Activated T-helper 1 cell treated with Interleukin-2 at 50 U/mL for 16 hours (primary cell): ENCODE results near the gene QPRT.
A peak's percentile ranks its signal among the peaks of the same experiment; 100 is the strongest.
"Not testable (repeated sequence)": the region's sequence is repeated elsewhere in the genome, so short reads cannot be mapped to it uniquely, and the experiment has no call there.

ENCODE experiments used
- DNase-seq: peaks from one replicate; pipeline ENCODE4 v3.0.0-alpha.2; 2020; ENCODE audit warnings: low read depth

QPRT gene

GRCh38 chr16:29663016-29663806 is 15.8 kb upstream of the QPRT start, which contains the start of gene SPN:
TSS of gene SPN (plus strand) at chr16:29663247. CDS start at chr16:29663729, 482 bp downstream.
- DNase-seq, result peak; percentile 33

DNA sequence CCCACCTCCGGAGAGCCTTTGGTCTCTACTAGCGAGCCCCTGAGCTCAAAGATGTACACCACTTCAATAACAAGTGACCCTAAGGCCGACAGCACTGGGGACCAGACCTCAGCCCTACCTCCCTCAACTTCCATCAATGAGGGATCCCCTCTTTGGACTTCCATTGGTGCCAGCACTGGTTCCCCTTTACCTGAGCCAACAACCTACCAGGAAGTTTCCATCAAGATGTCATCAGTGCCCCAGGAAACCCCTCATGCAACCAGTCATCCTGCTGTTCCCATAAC is 15.2 kb upstream of the QPRT start:
- DNase-seq, result no peak

DNA sequence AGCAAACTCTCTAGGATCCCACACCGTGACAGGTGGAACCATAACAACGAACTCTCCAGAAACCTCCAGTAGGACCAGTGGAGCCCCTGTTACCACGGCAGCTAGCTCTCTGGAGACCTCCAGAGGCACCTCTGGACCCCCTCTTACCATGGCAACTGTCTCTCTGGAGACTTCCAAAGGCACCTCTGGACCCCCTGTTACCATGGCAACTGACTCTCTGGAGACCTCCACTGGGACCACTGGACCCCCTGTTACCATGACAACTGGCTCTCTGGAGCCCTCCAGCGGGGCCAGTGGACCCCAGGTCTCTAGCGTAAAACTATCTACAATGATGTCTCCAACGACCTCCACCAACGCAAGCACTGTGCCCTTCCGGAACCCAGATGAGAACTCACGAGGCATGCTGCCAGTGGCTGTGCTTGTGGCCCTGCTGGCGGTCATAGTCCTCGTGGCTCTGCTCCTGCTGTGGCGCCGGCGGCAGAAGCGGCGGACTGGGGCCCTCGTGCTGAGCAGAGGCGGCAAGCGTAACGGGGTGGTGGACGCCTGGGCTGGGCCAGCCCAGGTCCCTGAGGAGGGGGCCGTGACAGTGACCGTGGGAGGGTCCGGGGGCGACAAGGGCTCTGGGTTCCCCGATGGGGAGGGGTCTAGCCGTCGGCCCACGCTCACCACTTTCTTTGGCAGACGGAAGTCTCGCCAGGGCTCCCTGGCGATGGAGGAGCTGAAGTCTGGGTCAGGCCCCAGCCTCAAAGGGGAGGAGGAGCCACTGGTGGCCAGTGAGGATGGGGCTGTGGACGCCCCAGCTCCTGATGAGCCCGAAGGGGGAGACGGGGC is 14.7 kb upstream of the QPRT start:
- no peak for DNase-seq

- no peak for DNase-seq
These were observed 13.5 kb upstream of the QPRT start for GRCh38 chr16:29665294-29666077.

DNA sequence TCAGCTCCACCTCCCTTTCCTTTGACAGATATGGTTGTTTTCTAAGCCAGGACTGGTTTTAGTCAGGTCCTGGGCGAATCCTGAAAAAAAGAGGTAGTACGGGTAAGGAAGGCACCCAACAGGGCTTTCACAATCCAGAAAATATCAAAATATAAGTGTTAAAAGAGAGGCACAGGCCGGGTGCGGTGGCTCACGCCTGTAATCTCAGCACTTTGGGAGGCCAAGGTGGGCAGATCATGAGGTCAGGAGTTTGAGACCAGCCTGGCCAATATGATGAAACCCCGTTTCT is 11.7 kb upstream of the QPRT start:
- DNase-seq, result not testable (repeated sequence)

DNA sequence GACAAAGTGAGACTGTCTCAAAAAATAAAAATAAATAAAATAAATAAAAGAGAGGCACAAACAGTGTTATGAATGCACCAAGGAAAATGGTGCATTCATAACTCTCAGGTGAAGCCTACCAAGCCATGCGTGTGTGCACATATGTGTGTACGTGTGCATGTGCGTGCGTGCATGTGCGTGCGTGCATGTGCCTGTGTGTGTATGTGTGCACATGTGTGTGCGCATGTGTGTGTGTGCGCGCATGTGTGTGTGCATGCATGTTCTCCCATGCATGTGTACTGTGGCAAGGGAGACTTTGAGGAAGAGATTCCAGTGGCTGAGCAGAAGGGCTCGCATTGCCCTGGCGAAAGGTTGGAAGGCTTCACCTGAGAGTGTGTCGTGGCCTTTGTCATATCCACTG is 11.2 kb upstream of the QPRT start:
- no peak for DNase-seq

GRCh38 chr16:29668267-29668666 is 10.7 kb upstream of the QPRT start:
- no peak for DNase-seq

DNA sequence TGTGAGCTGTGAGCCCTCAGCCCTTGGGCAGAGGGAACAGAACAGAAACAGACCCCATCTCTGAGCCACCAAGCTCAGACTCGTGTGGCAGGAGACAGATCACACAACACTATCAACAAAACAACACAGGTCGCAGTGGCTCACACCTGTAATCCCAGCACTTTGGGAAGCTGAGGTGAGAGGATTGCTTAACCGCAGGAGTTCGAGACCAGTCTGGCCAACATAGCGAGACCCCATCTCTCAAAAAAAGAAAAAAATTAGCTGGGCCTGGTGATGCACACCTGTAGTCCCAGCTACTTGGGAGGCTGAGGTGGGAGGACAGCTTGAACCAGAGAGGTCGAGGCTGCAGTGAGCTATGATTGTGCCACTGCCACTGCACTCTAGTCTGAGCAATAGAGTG is 5.5 kb upstream of the QPRT start:
- no peak for DNase-seq

DNA sequence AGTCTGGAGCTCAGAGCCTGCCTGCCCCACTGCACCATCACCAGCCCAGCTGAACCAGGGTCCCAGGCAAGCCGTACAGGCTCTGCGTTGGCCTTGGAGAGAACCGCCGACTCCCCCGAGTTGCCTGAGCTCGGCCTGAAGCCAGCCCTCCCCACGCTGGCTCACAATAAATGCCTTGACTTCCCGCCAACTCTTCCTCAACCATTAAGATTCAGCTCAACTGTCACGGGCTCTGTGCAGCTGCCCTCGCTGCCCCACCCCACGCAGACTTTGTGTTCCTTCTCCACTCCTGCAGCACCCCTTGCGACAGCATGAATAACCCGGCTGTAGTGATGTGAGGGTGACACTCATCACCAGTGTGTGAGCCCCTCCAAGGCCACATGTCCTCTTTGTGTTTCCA is 4.8 kb upstream of the QPRT start:
- no peak for DNase-seq

- DNase-seq, result no peak
These were observed 3.0 kb upstream of the QPRT start for GRCh38 chr16:29675811-29676643.

GRCh38 chr16:29676989-29677785 is 1.8 kb upstream of the QPRT start:
- no peak for DNase-seq

DNA sequence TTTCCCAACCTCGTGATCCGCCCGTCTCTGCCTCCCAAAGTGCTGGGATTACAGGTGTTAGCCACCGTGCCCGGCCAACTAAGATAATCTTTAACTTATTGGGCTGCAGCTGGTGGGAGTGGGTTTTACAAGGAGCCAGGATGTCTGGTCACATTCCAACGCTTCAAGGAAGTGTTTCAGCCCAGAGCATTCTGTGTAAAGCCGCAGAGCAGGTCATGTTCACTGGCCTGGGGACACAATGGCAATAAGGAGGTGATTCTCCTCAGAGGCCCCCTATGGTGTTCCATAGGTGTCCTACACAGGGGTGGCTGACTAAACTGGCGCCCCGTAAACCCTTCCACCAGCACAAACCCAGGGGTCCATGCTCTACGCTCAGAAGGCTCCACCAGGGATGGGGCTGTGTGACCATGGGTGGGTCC is 1.2 kb downstream of the QPRT start:
- DNase-seq, result no peak

DNA sequence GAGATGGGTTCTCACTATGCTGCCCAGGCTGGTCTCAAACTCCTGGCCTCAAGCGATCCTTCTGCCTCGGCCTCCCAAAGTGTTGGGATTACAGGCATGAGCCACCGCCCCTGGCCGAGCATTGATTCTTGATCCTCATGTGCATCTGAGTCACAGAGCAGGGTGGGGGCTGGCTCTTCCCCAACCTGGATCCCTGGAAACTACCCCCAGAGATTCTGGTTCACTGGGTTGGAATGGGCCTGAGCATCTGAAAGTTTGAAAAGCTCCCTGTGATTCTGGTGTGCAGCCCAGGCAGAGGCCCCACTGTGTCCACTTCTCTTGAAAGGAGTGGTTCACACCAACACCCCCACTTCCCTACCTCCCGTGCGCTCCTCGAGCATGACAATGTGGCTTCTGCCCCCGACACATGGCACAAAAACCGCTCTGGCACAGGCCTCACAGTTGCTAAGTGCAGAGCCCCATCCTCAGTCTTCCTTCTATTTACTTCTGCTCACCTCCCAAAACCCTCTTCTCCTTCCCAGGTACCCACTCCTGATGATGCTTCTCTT is 4.6 kb downstream of the QPRT start:
- DNase-seq, result no peak

DNA sequence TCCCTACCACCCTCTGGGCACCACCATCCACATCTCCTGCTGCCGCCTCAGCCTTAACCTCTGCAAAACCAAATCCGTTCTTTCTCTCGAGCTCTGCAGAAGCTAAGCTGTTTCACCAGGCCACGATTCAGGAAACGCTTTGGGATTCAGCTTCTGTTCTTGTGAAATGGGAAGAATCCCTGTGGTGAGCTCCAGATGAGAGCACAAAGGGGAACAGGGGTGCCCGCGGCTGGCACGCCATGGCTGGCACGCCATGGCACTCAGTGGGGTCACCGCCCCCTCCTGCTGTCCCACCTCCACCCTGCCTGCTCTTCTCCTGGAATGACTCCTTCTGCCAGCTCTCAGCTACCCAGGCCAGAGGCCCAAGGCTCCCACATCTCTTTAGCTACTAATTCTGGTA is 5.7 kb downstream of the QPRT start:
- DNase-seq, result no peak

- no peak for DNase-seq
These were observed 7.9 kb downstream of the QPRT start for GRCh38 chr16:29686740-29687332.

GRCh38 chr16:29687755-29688154 is 8.8 kb downstream of the QPRT start:
- no peak for DNase-seq

DNA sequence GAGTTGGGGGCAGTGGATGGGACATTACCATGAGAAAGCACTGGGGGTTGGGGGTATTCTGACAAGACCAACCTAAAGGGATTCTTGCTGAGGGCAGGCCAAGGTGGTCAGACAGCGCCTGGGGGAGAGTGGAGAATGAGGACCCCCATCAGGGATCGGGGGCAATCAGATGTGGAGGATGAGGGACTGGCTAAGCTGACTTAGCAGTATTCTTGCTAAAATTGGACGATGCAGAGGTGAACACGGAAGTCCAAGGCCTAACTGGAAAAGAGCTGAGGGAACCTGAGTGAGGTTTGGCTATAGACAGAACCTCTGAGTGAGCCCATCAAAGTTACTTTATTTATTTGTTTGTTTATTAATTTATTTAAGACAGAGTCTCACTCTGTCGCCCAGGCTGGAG is 9.2 kb downstream of the QPRT start:
- no peak for DNase-seq

GRCh38 chr16:29689490-29690351 is 10.7 kb downstream of the QPRT start:
- not testable (repeated sequence) for DNase-seq

DNA sequence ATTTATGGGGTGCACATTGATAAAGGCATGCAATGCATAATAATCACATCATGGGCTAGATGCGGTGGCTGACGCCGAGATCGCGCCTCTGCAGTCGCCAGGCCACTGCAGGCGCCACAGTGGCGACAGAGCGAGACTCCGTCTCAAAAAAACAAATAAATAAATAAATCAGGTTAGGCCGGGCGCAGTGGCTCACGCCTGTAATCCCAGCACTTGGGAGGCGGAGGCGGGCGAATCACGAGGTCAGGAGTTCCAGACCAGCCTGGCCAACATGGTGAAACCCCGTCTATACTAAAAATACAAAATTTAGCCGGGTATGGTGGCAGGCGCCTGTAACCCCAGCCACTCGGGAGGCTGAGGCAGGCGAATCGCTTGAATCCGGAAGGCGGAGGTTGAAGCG is 13.6 kb downstream of the QPRT start:
- not testable (repeated sequence) for DNase-seq
